Activated B cell treated with CpG ODN at 0.5 μM for 24 hours (primary cell): ENCODE measurements around the gene MAP3K1. TPM values are rescaled to one million over a fixed set of nuclear protein-coding genes. Genes with fewer than 3 reads are reported as not detected.

Experiments used
- ATAC-seq: fragments of 200-7000 bp; cut with Tn5 transposase; one replicate; pipeline ENCODE4 v1.10.0; 2021; ENCODE audit warnings: low read depth, mild to moderate bottlenecking, moderate library complexity
- CTCF ChIA-PET: fragments of 350-600 bp; sonication (Branson Sonifier 250); formaldehyde crosslinking; loops from one replicate; lab custom pipeline; 2021; ENCODE audit warnings: antibody characterized with exemption; lab: Charles Lee
- POLR2A ChIA-PET: fragments of 350-600 bp; sonication (Branson Sonifier 250); formaldehyde crosslinking; loops from one replicate; lab custom pipeline; 2021; ENCODE audit warnings: antibody characterized with exemption; lab: Charles Lee
- DNase-seq: peaks from one replicate; pipeline ENCODE4 v3.0.0; 2022
- H3K27ac Mint-ChIP-seq: one replicate; pipeline ENCODE4 v1.8.0; 2020; ENCODE audit warnings: mixed read lengths
- H3K27me3 Mint-ChIP-seq: one replicate; pipeline ENCODE4 v1.8.0; 2021; ENCODE audit warnings: mixed read lengths
- H3K36me3 Mint-ChIP-seq: one replicate; pipeline ENCODE4 v1.8.0; 2021; ENCODE audit warnings: low read depth, mixed read lengths
- H3K4me1 Mint-ChIP-seq: one replicate; pipeline ENCODE4 v1.8.0; 2021; ENCODE audit warnings: mixed read lengths
- H3K4me3 Mint-ChIP-seq: one replicate; pipeline ENCODE4 v1.8.0; 2020; ENCODE audit warnings: mild to moderate bottlenecking, mixed read lengths
- H3K9me3 Mint-ChIP-seq: one replicate; pipeline ENCODE4 v1.8.0; 2020; ENCODE audit warnings: mixed read lengths
- CTCF ChIP-seq: fragments of 200-600 bp; IDR thresholded peaks from one replicate; pipeline ENCODE4 v1.8.0; 2022; ENCODE audit warnings: antibody characterized with exemption, mild to moderate bottlenecking
- intact Hi-C: fragments of 100-400 bp; cut with micrococcal nuclease; formaldehyde crosslinking; loops from one replicate; pipeline ENCODE4 v1.15.1; 2024
- total RNA-seq: library from RNA; stranded (reverse); gene quantifications from 2 replicates; pipeline ENCODE4 v1.2.3, GENCODE V29; 2022

MAP3K1 gene
- total RNA-seq, 1 donor from 2014 or later: 102 TPM

- no peak for TF ChIP-seq CTCF
- intact Hi-C loops: no loop called here
- no peaks in the 10 kb centered on the region for H3K9me3 Mint-ChIP-seq
- no peaks in the 10 kb centered on the region for H3K36me3 Mint-ChIP-seq
- H3K4me1 Mint-ChIP-seq: peaks cover 14% of the 10 kb centered on the region
- DNase-seq (no peak), ATAC-seq (no peak)
- no peaks in the 10 kb centered on the region for H3K27me3 Mint-ChIP-seq
- no peak overlapping the region for H3K4me3 Mint-ChIP-seq
- POLR2A ChIA-PET: no interaction called here
- CTCF ChIA-PET: no interaction called here
- H3K27ac Mint-ChIP-seq: no peak overlapping the region
Observed at GRCh38 chr5:56803894-56804293, 11.5 kb upstream of the MAP3K1 start.

- Mint-ChIP-seq H3K4me3 (no peak overlapping the region), H3K36me3 (no peaks in the 10 kb centered on the region), H3K27ac (no peak overlapping the region), H3K27me3 (no peaks in the 10 kb centered on the region), H3K9me3 (no peaks in the 10 kb centered on the region), H3K4me1 (peaks cover 23% of the 10 kb centered on the region)
- intact Hi-C loops: no loop called here
- ATAC-seq: peak; percentile 70
- no peak for DNase-seq
- no peak for TF ChIP-seq CTCF
- ChIA-PET CTCF (no interaction called here), POLR2A (no interaction called here)
Observed at GRCh38 chr5:56807679-56808078, 7.7 kb upstream of the MAP3K1 start.

GRCh38 chr5:56808211-56808610, 7.1 kb upstream of the MAP3K1 start:
- no peak for TF ChIP-seq CTCF
- Mint-ChIP-seq H3K4me3 (no peak overlapping the region), H3K27ac (no peak overlapping the region), H3K4me1 (peaks cover 28% of the 10 kb centered on the region), H3K36me3 (no peaks in the 10 kb centered on the region), H3K27me3 (no peaks in the 10 kb centered on the region), H3K9me3 (no peaks in the 10 kb centered on the region)
- DNase-seq: no peak
- CTCF ChIA-PET: interaction anchor here (0.7 kb wide), 1 partner anchor 34 kb away, joined by 3 read pairs; no protein-coding TSS in a partner anchor
- ATAC-seq: no peak
- intact Hi-C loops: no loop called here
- POLR2A ChIA-PET: no interaction called here

GRCh38 chr5:56810826-56811225, 4.5 kb upstream of the MAP3K1 start:
- ATAC-seq (no peak), DNase-seq (no peak)
- Mint-ChIP-seq H3K4me3 (no peak overlapping the region), H3K36me3 (peaks cover 7% of the 10 kb centered on the region), H3K9me3 (no peaks in the 10 kb centered on the region), H3K27me3 (no peaks in the 10 kb centered on the region), H3K27ac (no peak overlapping the region), H3K4me1 (peaks cover 42% of the 10 kb centered on the region)
- ChIA-PET POLR2A (no interaction called here), CTCF (no interaction called here)
- intact Hi-C loops: loop anchor here (10.0 kb wide), 1 partner anchor 1276 kb away; the partner anchor contains the start of gene PLPP1
- no peak for TF ChIP-seq CTCF

- peaks cover 42% of the 10 kb centered on the region for H3K4me1 Mint-ChIP-seq
- H3K27ac Mint-ChIP-seq: no peak overlapping the region
- DNase-seq: no peak
- H3K36me3 Mint-ChIP-seq: peaks cover 13% of the 10 kb centered on the region
- H3K9me3 Mint-ChIP-seq: no peaks in the 10 kb centered on the region
- CTCF ChIA-PET: interaction anchor here (4.9 kb wide), 1 partner anchor 26 kb away, joined by 23 read pairs; no protein-coding TSS in a partner anchor
- POLR2A ChIA-PET: interaction anchor here (0.6 to 4.0 kb wide), 4 partner anchors 75 to 331 kb away, joined by 3 to 38 read pairs (median 3); no protein-coding TSS in a partner anchor
- H3K4me3 Mint-ChIP-seq: no peak overlapping the region
- intact Hi-C loops: loop anchor here (10.0 kb wide), 1 partner anchor 1277 kb away; the partner anchor contains the start of gene PLPP1
- no peaks in the 10 kb centered on the region for H3K27me3 Mint-ChIP-seq
- ATAC-seq: no peak
- no peak for TF ChIP-seq CTCF
Observed at GRCh38 chr5:56812110-56812509, 3.2 kb upstream of the MAP3K1 start.
